ENCODE measurements around the gene CORO2B.

The CORO2B gene

GRCh38 chr15:68582864-68583263, 4.1 kb downstream of the CORO2B start:
- Histone ChIP-seq H3K27ac (ENCODE audit: low read length) (no peak overlapping the region), H3K9ac (ENCODE audit: low read depth, low read length) (no peak overlapping the region), H3K4me1 (ENCODE audit: insufficient read depth, low read length) (no peaks in the 10 kb centered on the region), H3K36me3 (ENCODE audit: insufficient read depth, low read length) (no peaks in the 10 kb centered on the region), H3K79me2 (ENCODE audit: insufficient read depth, low read length) (no peaks in the 10 kb centered on the region), H2AFZ (ENCODE audit: low read depth, low read length) (no peak overlapping the region), H4K20me1 (ENCODE audit: insufficient read depth, low read length) (no peaks in the 10 kb centered on the region), H3K27me3 (ENCODE audit: insufficient read depth, low read length, poor library complexity) (no peaks in the 10 kb centered on the region), H3K4me2 (ENCODE audit: insufficient read depth, low read length) (no peak overlapping the region), H3K4me3 (ENCODE audit: low read depth in 1 of 2, low read length in 2 of 2) (no peak overlapping the region), H3K9me3 (ENCODE audit: insufficient read depth, low read length, severe bottlenecking) (no peaks in the 10 kb centered on the region)
- DNase-seq (no peak), ATAC-seq (ENCODE audit: insufficient read depth, low read depth) (no peak)
- TF ChIP-seq EZH2 (IDR thresholded peaks at IDR 0.05; ENCODE audit: borderline replicate concordance, low read depth, low read length, severe bottlenecking) (no peak), CTCF (IDR thresholded peaks at IDR 0.05; ENCODE audit: borderline replicate concordance, extremely low read depth, low read length, poor library complexity, severe bottlenecking) (no peak)

GRCh38 chr15:68583321-68583720, 4.5 kb downstream of the CORO2B start:
- Histone ChIP-seq H3K9ac (ENCODE audit: low read depth, low read length) (no peak overlapping the region), H3K36me3 (ENCODE audit: insufficient read depth, low read length) (no peaks in the 10 kb centered on the region), H3K79me2 (ENCODE audit: insufficient read depth, low read length) (no peaks in the 10 kb centered on the region), H3K4me1 (ENCODE audit: insufficient read depth, low read length) (no peaks in the 10 kb centered on the region), H2AFZ (ENCODE audit: low read depth, low read length) (no peak overlapping the region), H3K9me3 (ENCODE audit: insufficient read depth, low read length, severe bottlenecking) (no peaks in the 10 kb centered on the region), H3K27me3 (ENCODE audit: insufficient read depth, low read length, poor library complexity) (no peaks in the 10 kb centered on the region), H3K4me2 (ENCODE audit: insufficient read depth, low read length) (no peak overlapping the region), H3K4me3 (ENCODE audit: low read depth in 1 of 2, low read length in 2 of 2) (no peak overlapping the region), H3K27ac (ENCODE audit: low read length) (no peak overlapping the region), H4K20me1 (ENCODE audit: insufficient read depth, low read length) (no peaks in the 10 kb centered on the region)
- no peak for ATAC-seq (ENCODE audit: insufficient read depth, low read depth)
- no peak for DNase-seq
- TF ChIP-seq CTCF (IDR thresholded peaks at IDR 0.05; ENCODE audit: borderline replicate concordance, extremely low read depth, low read length, poor library complexity, severe bottlenecking) = no peak
- TF ChIP-seq EZH2 (IDR thresholded peaks at IDR 0.05; ENCODE audit: borderline replicate concordance, low read depth, low read length, severe bottlenecking) = no peak

GRCh38 chr15:68583936-68584755, 5.4 kb downstream of the CORO2B start:
- Histone ChIP-seq H3K36me3 (ENCODE audit: insufficient read depth, low read length) (no peaks in the 10 kb centered on the region), H3K4me1 (ENCODE audit: insufficient read depth, low read length) (no peaks in the 10 kb centered on the region), H3K9me3 (ENCODE audit: insufficient read depth, low read length, severe bottlenecking) (no peaks in the 10 kb centered on the region), H3K4me2 (ENCODE audit: insufficient read depth, low read length) (no peak overlapping the region), H4K20me1 (ENCODE audit: insufficient read depth, low read length) (no peaks in the 10 kb centered on the region), H3K9ac (ENCODE audit: low read depth, low read length) (no peak overlapping the region), H3K27ac (ENCODE audit: low read length) (no peak overlapping the region), H2AFZ (ENCODE audit: low read depth, low read length) (no peak overlapping the region), H3K27me3 (ENCODE audit: insufficient read depth, low read length, poor library complexity) (no peaks in the 10 kb centered on the region), H3K79me2 (ENCODE audit: insufficient read depth, low read length) (no peaks in the 10 kb centered on the region), H3K4me3 (ENCODE audit: low read depth in 1 of 2, low read length in 2 of 2) (no peak overlapping the region)
- TF ChIP-seq CTCF (IDR thresholded peaks at IDR 0.05; ENCODE audit: borderline replicate concordance, extremely low read depth, low read length, poor library complexity, severe bottlenecking) (no peak), EZH2 (IDR thresholded peaks at IDR 0.05; ENCODE audit: borderline replicate concordance, low read depth, low read length, severe bottlenecking) (no peak)
- ATAC-seq (ENCODE audit: insufficient read depth, low read depth) (no peak), DNase-seq (no peak)

Data from DND-41 (cell line).